Measurements from ENCODE around the gene HGFAC. TPM values are rescaled to one million over a fixed set of nuclear protein-coding genes. Genes with fewer than 3 reads are reported as not detected.

Gene HGFAC
- total RNA-seq, 3 donors from 2014 or later (not counting 1 experiment from before 2014, with no cell fraction given), result 0.43 to 0.54 TPM; not detected in 1

- H3K36me3 ChIP-seq (ENCODE audit: control insufficient read depth, insufficient read depth, low read length), result no peaks in the 10 kb centered on the region
These were observed 17.2 kb upstream of the HGFAC start for GRCh38 chr4:3424522-3425095.

DNA sequence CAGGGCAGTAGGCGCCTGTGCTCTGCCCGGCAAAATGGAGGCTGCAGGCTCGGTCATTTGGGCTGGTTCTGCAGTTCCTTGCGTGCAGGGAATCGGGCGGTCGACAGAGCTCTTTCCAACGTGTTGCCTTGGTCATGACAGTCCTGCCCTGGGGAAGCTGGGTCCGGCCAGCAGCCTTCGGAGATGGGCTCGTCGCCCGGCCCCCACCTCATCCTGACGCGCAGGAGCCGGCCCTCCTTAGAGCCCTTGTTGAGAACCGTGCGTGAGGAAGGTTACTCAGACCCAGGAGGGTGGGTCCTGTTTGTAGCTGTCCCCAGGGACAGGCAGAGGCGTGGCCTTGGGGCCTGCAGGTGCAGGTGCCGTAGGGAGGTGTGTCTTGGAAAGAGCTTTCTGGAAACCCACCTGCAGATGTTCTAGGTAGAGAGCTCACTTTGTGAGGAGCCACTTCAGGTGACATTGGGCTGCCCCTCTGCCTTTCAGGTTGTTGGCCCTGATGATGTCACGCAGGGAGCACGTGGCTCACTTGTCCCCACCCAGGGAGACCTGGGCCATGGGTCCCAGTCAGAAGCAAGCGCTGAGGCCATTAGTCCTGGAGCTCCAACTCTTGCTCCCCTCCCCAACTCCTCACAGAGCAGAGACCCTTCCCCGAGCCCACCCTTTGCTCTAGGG lies 15.2 kb upstream of the HGFAC start:
- Mint-ChIP-seq H3K4me3 (no peak overlapping the region), H3K36me3 (no peaks in the 10 kb centered on the region), H3K27me3 (ENCODE audit: low read depth in 2 of 2) (no peaks in the 10 kb centered on the region), H3K4me1 (no peaks in the 10 kb centered on the region), H3K9me3 (no peaks in the 10 kb centered on the region), H3K27ac (no peak overlapping the region)
- Histone ChIP-seq H3K4me1 (ENCODE audit: control insufficient read depth, insufficient read depth, low read length) (no peaks in the 10 kb centered on the region), H3K9me3 (ENCODE audit: control insufficient read depth, insufficient read depth, low read length) (no peaks in the 10 kb centered on the region), H3K36me3 (ENCODE audit: control insufficient read depth, insufficient read depth, low read length) (no peaks in the 10 kb centered on the region), H3K4me3 (ENCODE audit: low read length) (no peak overlapping the region), H3K27ac (ENCODE audit: low read length) (no peak overlapping the region), H3K27me3 (ENCODE audit: control insufficient read depth, insufficient read depth, low read length) (no peaks in the 10 kb centered on the region)
- ATAC-seq, result no peak
- no peak for DNase-seq
- intact Hi-C loops (cut with micrococcal nuclease), result no loop called here
- TF ChIP-seq, protein P1, sequence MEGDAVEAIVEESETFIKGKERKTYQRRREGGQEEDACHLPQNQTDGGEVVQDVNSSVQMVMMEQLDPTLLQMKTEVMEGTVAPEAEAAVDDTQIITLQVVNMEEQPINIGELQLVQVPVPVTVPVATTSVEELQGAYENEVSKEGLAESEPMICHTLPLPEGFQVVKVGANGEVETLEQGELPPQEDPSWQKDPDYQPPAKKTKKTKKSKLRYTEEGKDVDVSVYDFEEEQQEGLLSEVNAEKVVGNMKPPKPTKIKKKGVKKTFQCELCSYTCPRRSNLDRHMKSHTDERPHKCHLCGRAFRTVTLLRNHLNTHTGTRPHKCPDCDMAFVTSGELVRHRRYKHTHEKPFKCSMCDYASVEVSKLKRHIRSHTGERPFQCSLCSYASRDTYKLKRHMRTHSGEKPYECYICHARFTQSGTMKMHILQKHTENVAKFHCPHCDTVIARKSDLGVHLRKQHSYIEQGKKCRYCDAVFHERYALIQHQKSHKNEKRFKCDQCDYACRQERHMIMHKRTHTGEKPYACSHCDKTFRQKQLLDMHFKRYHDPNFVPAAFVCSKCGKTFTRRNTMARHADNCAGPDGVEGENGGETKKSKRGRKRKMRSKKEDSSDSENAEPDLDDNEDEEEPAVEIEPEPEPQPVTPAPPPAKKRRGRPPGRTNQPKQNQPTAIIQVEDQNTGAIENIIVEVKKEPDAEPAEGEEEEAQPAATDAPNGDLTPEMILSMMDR (IDR thresholded peaks at IDR 0.05), result no peak
- WGBS (ENCODE audit: insufficient coverage), result 93% methylated on average over 24 of the region's 24 CpGs

More at GRCh38 chr4:3424522-3425095, 17.2 kb upstream of the HGFAC start:
- DNase-seq (no peak), ATAC-seq (no peak)
- H3K9me3 ChIP-seq (ENCODE audit: control insufficient read depth, insufficient read depth, low read length), result no peaks in the 10 kb centered on the region
- intact Hi-C loops (cut with micrococcal nuclease), result no loop called here
- no peaks in the 10 kb centered on the region for H3K27me3 ChIP-seq (ENCODE audit: control insufficient read depth, insufficient read depth, low read length)
- no peaks in the 10 kb centered on the region for H3K4me1 Mint-ChIP-seq
- TF ChIP-seq, protein P1 (IDR thresholded peaks at IDR 0.05), result no peak
- H3K27me3 Mint-ChIP-seq (ENCODE audit: low read depth in 2 of 2), result no peaks in the 10 kb centered on the region
- no peaks in the 10 kb centered on the region for H3K4me1 ChIP-seq (ENCODE audit: control insufficient read depth, insufficient read depth, low read length)
- no peaks in the 10 kb centered on the region for H3K9me3 Mint-ChIP-seq
- no peak overlapping the region for H3K4me3 ChIP-seq (ENCODE audit: low read length)
- no peaks in the 10 kb centered on the region for H3K36me3 Mint-ChIP-seq
- WGBS (ENCODE audit: insufficient coverage), result 93% methylated on average over 20 of the region's 20 CpGs
- H3K27ac ChIP-seq (ENCODE audit: low read length), result no peak overlapping the region
- H3K4me3 Mint-ChIP-seq, result no peak overlapping the region
- H3K27ac Mint-ChIP-seq, result no peak overlapping the region

DNA sequence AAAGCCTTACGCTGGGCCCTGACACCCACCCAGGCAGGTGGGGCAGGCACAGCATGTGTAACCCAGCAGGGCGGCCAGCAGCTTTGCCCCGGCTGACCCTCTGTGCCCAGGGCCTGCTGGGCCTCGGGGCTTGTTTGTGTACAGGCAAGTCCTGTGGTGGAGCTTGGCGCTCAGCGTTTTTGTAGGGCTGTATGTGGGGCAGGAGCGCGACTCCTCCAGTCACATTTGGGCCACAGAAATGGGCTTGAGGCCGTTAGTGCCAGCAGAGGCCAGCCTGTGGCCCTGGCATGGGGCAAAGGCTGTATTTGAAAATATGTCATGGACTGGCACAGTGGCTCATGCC lies 14.7 kb upstream of the HGFAC start:
- H3K9me3 Mint-ChIP-seq, result no peaks in the 10 kb centered on the region

More for the DNA sequence above, 14.7 kb upstream of the HGFAC start:
- WGBS (ENCODE audit: insufficient coverage), result 91% methylated on average over 9 of the region's 9 CpGs
- DNase-seq, result no peak
- ATAC-seq, result no peak
- Histone ChIP-seq H3K4me3 (ENCODE audit: low read length) (no peak overlapping the region), H3K27me3 (ENCODE audit: control insufficient read depth, insufficient read depth, low read length) (no peaks in the 10 kb centered on the region), H3K4me1 (ENCODE audit: control insufficient read depth, insufficient read depth, low read length) (no peaks in the 10 kb centered on the region), H3K36me3 (ENCODE audit: control insufficient read depth, insufficient read depth, low read length) (no peaks in the 10 kb centered on the region), H3K9me3 (ENCODE audit: control insufficient read depth, insufficient read depth, low read length) (no peaks in the 10 kb centered on the region), H3K27ac (ENCODE audit: low read length) (no peak overlapping the region)
- intact Hi-C loops (cut with micrococcal nuclease), result no loop called here
- H3K27ac Mint-ChIP-seq, result no peak overlapping the region
- no peaks in the 10 kb centered on the region for H3K36me3 Mint-ChIP-seq
- TF ChIP-seq, protein P1 (IDR thresholded peaks at IDR 0.05), result no peak
- no peaks in the 10 kb centered on the region for H3K4me1 Mint-ChIP-seq
- no peaks in the 10 kb centered on the region for H3K27me3 Mint-ChIP-seq (ENCODE audit: low read depth in 2 of 2)
- H3K4me3 Mint-ChIP-seq, result no peak overlapping the region

All from natural killer cell (primary cell).